ENCODE measurements around the gene CDH5.

GRCh38 chr16:66419527-66419926 is 53.0 kb downstream of the CDH5 start:
- TF ChIP-seq, protein P1, sequence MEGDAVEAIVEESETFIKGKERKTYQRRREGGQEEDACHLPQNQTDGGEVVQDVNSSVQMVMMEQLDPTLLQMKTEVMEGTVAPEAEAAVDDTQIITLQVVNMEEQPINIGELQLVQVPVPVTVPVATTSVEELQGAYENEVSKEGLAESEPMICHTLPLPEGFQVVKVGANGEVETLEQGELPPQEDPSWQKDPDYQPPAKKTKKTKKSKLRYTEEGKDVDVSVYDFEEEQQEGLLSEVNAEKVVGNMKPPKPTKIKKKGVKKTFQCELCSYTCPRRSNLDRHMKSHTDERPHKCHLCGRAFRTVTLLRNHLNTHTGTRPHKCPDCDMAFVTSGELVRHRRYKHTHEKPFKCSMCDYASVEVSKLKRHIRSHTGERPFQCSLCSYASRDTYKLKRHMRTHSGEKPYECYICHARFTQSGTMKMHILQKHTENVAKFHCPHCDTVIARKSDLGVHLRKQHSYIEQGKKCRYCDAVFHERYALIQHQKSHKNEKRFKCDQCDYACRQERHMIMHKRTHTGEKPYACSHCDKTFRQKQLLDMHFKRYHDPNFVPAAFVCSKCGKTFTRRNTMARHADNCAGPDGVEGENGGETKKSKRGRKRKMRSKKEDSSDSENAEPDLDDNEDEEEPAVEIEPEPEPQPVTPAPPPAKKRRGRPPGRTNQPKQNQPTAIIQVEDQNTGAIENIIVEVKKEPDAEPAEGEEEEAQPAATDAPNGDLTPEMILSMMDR (IDR thresholded peaks at IDR 0.05): no peak
- no peak for TF ChIP-seq POLR2A (IDR thresholded peaks at IDR 0.05)

All from esophagus squamous epithelium (tissue), 4 donors.